HS-27A (cell line): Measurements from ENCODE around the gene ETV1.

Experiments
- DNase-seq: peaks from one replicate; pipeline ENCODE4 v3.0.0-alpha.2; 2012; ENCODE audit warnings: low read depth, missing footprints

Gene ETV1

DNA sequence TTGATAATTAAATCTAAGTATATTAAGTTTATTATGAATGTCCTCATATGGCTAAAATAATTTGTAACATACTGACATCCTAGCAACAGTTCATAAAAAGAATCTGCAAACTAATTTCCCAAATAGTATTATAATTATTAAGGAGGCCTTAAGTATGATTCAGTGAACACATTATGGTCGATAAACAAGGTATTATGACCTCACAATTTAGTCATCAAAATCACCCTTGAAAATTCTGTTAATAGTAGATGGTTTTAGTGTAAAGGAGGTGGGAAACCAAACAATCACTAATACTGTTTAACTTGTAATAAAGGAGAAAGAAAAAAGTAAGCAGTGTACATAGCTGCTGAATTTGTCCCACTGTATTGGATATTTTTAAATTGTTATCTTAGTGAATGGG is 2.1 kb downstream of the ETV1 start:
- no peak for DNase-seq

DNA sequence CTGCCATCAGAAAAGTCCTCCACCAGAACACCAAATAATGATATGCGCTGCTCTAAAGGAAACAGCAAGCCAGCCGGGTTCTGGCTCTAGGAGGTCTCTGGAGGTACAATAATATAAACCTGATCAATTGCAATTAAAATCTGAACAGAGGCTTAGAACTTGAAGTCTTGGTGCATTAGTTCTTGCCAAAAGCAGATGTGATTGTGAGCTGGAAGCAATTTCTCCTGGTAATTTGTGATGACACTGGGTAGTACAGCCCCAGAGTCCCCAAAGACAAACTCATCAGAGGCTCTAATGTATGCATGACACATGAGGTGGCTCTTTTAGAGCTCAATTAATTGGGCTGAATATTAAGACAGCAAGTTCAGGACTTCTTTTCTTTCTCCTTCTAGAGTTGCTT is 3.3 kb downstream of the ETV1 start:
- no peak for DNase-seq

DNA sequence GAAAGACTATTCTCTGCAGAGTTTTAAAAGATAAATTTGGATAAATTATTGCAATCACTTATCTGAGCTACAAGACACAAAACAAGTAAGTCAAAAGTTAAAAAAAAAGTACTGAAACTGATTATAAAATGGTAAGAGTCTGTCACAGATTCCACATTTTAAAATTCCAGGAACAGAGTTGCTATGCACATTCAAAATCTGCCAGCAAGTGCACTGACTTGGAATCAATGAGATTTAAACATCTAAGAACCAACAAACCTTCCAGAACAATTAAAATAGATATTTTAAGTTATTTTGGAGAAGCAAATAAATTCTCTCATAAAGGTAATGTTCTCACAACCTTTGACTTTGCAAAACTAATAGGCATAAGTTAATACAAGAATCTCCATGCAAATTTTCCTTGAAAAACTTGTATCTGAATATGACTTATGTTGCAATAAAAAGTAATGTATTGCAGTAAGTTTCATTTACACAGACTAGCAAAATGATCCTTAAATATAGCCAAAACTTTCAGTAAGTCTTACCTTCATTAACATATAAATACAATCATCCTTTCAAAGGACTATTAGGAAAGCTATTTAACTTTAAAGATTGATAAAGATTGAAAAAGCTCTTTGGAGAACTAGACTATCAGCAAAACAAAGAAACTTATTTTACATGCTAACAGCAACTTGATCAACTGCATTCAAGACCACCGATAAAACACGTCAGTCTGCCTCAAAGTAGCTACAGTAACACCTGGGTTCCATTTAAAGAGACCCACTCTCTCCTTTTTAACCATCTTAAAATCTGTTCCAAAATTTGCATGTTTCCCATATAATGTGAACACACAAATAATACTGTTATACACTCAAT is 4.4 kb downstream of the ETV1 start:
- no peak for DNase-seq

GRCh38 chr7:13984061-13984460 is 5.4 kb downstream of the ETV1 start:
- no peak for DNase-seq

- no peak for DNase-seq
These were observed 6.4 kb downstream of the ETV1 start for GRCh38 chr7:13982940-13983677.

- DNase-seq = peak; percentile 40
These were observed 8.4 kb downstream of the ETV1 start for GRCh38 chr7:13981070-13981469.

DNA sequence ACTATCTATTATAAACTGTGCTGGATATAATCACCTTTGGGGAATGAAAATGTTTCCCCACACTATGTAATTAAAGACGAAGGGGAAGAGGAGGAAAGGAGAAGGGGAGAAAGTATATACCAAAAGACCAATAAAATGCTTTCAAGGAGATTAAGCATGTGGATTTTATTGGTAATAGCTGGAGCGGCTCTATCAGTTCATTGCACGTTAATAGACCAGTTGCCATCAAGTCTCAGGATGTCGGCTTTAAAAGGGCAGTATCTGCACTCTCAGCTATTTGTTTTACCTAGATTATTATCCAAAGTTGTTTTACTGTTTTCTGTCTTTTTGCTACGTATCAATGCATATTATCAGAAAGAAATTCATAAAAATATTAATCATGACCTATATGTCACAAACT is 9.0 kb downstream of the ETV1 start:
- no peak for DNase-seq

DNA sequence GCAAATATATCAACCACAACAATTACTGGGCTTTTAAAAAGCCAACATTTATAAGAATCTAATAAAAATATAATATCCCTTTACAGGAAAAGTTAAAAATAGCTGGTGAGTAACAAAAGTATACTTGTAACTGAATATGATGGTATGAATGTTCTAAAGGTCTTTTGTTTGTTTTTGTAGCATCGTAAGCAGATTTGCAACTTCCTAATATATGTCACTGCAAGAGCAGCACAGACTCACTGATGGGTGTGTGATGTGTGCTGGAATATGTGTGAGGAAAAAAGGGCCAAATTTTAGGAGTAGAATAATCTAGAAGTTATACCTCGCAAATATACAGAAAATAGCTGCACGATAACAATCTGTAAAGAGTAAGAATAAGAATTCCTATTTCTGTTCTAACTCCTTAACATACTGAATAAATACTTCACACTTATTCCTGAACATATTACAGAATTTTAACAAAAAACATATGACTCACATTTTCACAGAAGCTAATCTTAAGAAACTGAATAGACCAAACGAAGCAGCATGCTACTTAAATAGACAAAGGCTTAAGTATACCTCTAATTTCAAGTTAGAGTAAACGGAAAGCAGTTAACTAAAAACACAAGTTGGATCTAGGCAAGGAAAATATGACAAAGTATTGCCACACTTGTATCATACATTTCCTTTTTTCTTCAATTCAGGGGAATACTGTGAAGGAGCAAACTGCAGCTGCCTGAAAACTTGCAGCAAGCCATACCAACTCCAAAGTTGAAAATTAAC is 9.6 kb downstream of the ETV1 start:
- no peak for DNase-seq

DNA sequence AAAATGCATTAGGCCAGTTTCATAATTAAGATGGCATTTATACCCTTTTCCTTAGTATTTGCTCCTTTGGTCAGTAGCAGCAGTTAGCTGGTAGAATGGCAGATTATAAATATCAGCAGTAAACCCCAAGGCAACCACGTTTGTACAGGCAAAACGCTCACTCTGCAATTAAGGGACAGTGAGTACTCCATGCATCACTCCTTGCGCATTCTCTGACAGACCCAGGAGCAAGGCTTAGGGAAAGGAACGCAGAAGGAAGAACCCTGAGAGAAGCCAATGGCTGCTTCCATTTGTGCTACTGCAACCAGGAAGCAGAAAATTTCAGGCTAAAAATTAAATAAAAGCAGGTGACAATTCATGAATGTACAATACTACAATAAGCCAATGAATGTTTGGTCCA is 12.9 kb downstream of the ETV1 start:
- no peak for DNase-seq

DNA sequence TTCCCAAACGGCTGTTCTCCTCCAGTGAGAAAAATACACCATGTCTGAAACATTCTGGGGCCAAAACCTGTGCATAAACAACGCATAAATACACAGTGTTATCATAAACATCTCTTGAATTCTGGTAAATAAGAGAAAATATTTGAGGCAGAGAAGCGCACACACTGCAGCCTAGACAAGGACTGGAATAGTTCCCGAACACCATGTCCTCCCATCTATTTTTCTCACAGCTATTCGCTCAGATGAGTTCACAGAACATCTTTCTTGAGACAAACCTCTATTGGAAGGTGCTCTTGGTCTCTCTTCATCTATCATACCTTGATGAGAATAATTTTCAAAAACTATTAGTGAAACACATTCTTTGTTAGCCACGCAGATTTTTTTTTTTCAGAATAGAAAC is 24.4 kb downstream of the ETV1 start:
- DNase-seq = no peak

GRCh38 chr7:13963925-13964324 is 25.5 kb downstream of the ETV1 start:
- no peak for DNase-seq

DNA sequence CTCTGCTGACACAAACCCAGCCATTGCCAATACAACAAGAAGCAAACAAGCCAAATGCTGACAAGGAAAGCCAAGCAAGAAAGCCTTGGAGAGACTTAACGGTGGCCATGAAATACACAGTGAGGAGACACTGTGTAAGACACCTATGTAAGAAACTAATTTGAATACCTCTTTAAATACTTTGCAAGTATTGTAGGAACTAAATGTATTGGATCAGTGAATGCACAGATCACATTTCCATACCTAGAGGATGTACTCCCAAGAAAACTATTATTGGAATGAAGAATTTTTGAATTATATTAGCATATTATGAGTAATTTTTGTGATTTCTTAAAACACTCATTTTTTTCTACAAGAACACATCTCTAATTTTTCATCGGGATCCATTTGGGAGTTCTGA is 34.0 kb downstream of the ETV1 start:
- DNase-seq = no peak

DNA sequence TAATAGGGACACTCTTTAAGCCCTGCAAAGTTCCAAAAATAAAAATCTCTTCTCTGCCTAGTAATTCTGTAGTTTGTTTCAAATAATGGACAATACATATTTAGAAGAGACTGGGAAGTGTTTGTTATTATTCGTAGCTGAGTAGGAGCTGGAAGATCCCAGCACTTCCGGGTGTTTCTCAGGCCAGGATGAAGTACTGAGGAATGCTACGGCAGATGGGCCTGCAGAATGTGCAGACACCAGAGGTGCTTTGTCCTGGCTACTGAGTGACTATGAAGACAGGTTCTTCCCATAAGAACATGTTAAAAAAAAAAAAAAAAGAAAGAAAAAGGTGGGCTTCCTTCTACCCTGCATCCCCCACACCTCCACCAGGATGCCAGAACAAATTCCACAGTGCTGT is 36.1 kb downstream of the ETV1 start:
- no peak for DNase-seq

GRCh38 chr7:13952921-13953320 is 36.5 kb downstream of the ETV1 start:
- no peak for DNase-seq

DNA sequence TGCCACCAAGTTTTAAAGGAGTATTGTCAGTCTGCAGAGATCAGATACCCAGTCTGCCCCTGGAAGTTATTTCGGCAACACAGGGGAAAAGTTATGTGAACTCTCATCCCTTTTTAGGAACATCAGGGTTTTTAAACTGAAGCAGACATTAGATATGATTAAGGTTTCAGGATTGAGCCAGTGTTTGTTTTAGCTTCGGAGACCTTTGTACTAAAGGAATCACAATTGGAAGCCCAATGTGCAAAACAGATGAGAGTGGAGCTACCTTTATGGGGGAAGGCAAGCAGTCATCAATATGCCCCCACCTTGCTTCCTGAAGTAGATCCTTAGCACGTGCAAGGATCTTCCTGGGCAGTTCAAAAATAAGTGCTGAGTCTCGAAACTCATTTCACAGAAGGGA is 39.5 kb downstream of the ETV1 start:
- no peak for DNase-seq

- DNase-seq = no peak
These were observed 40.0 kb downstream of the ETV1 start for GRCh38 chr7:13949445-13949844.

- no peak for DNase-seq
These were observed 41.3 kb downstream of the ETV1 start for GRCh38 chr7:13948019-13948801.

GRCh38 chr7:13947535-13947934 is 41.9 kb downstream of the ETV1 start:
- no peak for DNase-seq

DNA sequence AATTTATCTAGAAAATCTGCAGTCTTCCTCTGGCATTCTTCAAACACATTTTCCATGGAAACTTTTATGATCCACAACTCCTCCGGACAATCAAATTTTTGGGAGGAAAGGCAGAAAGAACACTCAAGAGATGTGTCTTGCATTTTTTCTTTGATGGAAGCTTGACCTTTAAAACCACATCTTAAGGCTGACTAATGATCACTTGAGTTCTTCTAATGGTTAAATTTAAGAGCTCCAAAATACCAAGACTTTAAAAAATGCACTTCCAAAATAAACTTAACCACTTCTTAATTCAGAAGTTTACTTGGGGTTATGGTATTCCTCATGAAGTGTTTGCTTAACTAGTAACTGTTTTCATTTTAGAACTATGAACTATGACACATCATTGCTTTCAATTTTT is 43.3 kb downstream of the ETV1 start:
- DNase-seq = peak; percentile 9

- DNase-seq = no peak
These were observed 43.8 kb downstream of the ETV1 start for GRCh38 chr7:13945670-13946069.

DNA sequence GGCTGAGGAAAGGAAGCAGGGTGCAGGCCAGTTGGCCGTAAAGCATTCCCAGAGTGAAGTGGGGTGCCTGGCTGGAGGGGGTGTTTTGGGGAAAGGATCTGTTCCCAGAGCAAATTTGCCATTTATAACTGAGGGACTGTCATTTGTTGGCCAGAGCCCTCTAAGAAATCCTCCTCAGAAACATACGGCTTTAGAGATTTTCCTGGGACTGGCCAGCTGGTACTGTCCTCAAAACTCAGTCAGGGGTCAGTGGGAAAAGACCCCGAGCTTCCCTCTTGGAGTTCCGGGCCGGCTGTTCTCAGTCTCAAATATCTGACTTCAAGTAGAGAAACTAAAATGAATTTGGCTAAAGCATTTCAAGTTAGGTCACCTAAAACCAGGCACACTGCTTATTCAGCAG is 55.9 kb downstream of the ETV1 start:
- no peak for DNase-seq

DNA sequence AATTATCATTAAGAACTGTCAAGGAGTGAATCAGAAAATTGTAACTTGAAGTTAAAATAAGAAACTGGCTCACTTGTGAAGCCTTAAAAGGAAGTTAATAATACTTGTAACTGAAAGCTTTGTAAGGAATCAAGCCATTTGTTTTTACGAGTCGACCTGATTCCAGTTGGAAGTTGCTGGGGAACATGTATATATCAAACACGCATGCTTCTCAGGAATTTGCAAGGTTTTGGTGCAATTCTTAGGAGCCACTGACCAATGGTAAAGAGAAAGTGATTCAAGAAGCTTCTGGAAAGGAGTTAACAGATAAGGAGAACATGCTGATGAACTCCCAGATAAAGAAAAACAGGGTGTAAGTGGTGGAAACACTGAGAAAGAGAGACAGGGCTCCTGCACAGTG is 56.4 kb downstream of the ETV1 start:
- DNase-seq = no peak
